Mucosa of descending colon (tissue), 3 donors: ENCODE measurements around the gene KCNJ6. TPM values are rescaled to one million over a fixed set of nuclear protein-coding genes. Genes with fewer than 3 reads are reported as not detected.

ENCODE experiments used
- ATAC-seq: fragments of 200-7000 bp; cut with Tn5 transposase; one replicate; pipeline ENCODE4 v1.9.1; 2020; ENCODE audit warnings: mild to moderate bottlenecking, moderate library complexity
- DNase-seq, 3 donors: peaks; one replicate each; pipeline ENCODE4 v3.0.0-alpha.2; 2020
- H3K36me3 ChIP-seq: fragments of 200-600 bp; one replicate; pipeline ENCODE4 v1.8.0; 2021; ENCODE audit warnings: low read depth, mild to moderate bottlenecking
- H3K4me1 ChIP-seq: fragments of 200-600 bp; one replicate; pipeline ENCODE4 v1.8.0; 2021; ENCODE audit warnings: low read depth, mild to moderate bottlenecking
- H3K4me3 ChIP-seq: fragments of 200-600 bp; one replicate; pipeline ENCODE4 v1.8.0; 2021; ENCODE audit warnings: mild to moderate bottlenecking
- H3K9me3 ChIP-seq: fragments of 200-600 bp; one replicate; pipeline ENCODE4 v1.8.0; 2021; ENCODE audit warnings: mild to moderate bottlenecking
- intact Hi-C, 2 donors: fragments of 100-400 bp; cut with DNase I in 1 of 2; cut with micrococcal nuclease in 1 of 2; formaldehyde crosslinking; loops; one replicate each; pipeline versions ENCODE4 v1.11.0 to v1.11.1; 2022; cut with DNase I, micrococcal nuclease
- total RNA-seq, 3 donors: library from RNA; stranded (reverse); fragmentation: NEBNext Ultra II Directional in 2 of 3; extraction: Animal tissue kit (Norgen Biotek cat#: 25700) in 2 of 3; gene quantifications; one replicate each; pipeline versions ENCODE4 v1.2.1 to v1.2.4, GENCODE V29; 2021 to 2023
- TF ChIP-seq, protein P1 (sequence below): fragments of 200-600 bp; IDR thresholded peaks from one replicate; pipeline ENCODE4 v1.8.0; 2022; ENCODE audit warnings: antibody characterized with exemption, mild to moderate bottlenecking
- donor health status: DM: no; HTN: no; CAD: no; lungs with moderate emphysema.
- donor health status: DM: no; HTN: no; CAD: no.
- donor health status: DM: no; HTN: yes; CAD: no.

Gene KCNJ6
- total RNA-seq, 3 donors from 2014 or later = 0.09 to 0.19 (median 0.14) TPM

DNA sequence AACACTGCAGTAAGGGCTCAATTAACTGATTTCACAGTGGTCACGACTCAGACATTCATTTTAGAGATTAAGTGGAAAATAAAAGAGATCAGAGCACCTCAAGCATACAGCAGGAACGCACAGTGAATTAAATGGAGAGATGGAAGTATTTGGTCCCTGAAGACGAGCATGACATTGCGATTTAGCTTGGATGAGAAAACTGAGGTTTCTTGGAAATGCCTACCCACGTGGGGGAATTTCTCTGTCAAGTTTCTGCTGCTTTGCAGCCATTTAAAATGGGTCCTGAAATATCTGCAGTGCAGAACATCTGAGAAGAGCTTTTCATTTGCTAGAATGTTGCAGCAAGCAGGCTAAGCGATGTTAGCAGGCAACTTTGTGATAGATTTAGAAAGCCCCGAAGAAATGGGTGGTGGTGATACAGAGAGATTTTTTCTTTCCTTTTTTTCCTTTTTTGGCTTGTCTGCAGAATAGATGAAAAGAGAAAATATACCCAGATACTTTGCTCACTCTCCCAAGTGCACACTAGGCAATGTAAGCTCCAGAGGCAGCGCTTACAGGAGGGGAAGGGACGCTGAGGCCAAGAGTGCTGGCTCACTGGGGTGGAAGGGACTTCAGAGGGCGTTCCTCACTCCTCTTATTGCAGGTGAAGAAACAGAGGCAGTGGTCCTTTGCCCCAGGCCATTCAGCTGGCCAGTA is 258.0 kb downstream of the KCNJ6 start:
- no peaks in the 10 kb centered on the region for H3K4me1 ChIP-seq
- no peaks in the 10 kb centered on the region for H3K36me3 ChIP-seq
- no peaks in the 10 kb centered on the region for H3K9me3 ChIP-seq
- ATAC-seq = no peak
- DNase-seq = no peak
- TF ChIP-seq, protein P1, sequence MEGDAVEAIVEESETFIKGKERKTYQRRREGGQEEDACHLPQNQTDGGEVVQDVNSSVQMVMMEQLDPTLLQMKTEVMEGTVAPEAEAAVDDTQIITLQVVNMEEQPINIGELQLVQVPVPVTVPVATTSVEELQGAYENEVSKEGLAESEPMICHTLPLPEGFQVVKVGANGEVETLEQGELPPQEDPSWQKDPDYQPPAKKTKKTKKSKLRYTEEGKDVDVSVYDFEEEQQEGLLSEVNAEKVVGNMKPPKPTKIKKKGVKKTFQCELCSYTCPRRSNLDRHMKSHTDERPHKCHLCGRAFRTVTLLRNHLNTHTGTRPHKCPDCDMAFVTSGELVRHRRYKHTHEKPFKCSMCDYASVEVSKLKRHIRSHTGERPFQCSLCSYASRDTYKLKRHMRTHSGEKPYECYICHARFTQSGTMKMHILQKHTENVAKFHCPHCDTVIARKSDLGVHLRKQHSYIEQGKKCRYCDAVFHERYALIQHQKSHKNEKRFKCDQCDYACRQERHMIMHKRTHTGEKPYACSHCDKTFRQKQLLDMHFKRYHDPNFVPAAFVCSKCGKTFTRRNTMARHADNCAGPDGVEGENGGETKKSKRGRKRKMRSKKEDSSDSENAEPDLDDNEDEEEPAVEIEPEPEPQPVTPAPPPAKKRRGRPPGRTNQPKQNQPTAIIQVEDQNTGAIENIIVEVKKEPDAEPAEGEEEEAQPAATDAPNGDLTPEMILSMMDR = no peak
- no peak overlapping the region for H3K4me3 ChIP-seq
- intact Hi-C loops = no loop called here

DNA sequence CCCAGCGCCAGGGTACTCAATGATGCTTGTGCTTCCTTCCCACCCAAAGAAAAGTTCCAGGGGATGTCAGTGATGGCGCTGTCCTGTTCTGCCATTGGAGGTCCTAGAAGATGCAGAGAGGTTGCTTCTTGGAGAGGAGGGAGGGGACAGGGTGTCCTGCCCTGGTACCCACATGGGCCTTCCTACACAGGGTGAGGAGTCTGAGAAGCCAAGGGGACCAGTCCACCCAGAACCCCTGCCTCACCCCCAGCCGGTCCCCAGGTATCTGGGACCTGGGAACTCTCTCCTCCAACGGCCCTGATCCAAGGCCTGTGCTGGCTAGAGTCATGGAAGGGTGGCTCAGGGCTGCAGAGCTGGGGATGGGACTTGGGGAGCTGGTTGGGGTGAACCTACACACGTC is 259.4 kb downstream of the KCNJ6 start:
- no peaks in the 10 kb centered on the region for H3K36me3 ChIP-seq
- TF ChIP-seq, protein P1 = no peak
- no peaks in the 10 kb centered on the region for H3K9me3 ChIP-seq
- no peaks in the 10 kb centered on the region for H3K4me1 ChIP-seq
- DNase-seq (no peak), ATAC-seq (no peak)
- intact Hi-C loops = no loop called here
- no peak overlapping the region for H3K4me3 ChIP-seq

DNA sequence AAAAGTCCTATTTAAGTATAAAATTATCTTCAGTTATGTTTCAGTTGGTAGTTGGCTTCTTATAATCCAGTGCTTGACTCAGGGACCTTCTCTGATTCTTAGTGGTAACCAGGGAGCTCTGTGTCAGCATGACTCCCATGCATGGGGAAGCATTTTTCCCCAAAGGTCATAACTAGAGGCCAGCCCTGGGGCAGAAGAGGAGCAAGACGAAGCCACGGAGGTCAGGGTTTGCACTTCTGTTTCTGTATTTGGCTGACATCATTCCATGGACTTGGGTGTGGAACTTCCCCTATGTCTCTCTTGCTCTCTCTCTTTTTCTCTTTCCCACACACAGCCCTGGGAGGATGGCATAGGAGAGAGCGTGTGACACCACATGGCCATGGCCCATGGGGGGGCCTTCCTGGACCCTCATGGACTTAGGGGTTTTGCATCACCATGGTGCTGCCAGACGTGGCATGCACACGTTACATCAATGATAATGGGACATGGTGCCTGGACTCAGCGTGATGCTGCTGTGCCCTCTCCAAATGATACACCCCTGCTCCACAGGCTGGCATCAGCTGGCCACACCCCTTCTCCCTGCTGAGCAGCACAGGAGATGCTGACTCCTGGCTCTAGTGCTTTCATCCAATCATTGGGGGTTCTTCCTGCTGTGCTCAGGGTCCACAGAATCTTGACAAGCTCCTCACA is 260.5 kb downstream of the KCNJ6 start:
- Histone ChIP-seq H3K36me3 (no peaks in the 10 kb centered on the region), H3K4me1 (no peaks in the 10 kb centered on the region), H3K4me3 (no peak overlapping the region), H3K9me3 (no peaks in the 10 kb centered on the region)
- intact Hi-C loops = no loop called here
- DNase-seq = no peak
- no peak for ATAC-seq
- TF ChIP-seq, protein P1 = no peak

DNA sequence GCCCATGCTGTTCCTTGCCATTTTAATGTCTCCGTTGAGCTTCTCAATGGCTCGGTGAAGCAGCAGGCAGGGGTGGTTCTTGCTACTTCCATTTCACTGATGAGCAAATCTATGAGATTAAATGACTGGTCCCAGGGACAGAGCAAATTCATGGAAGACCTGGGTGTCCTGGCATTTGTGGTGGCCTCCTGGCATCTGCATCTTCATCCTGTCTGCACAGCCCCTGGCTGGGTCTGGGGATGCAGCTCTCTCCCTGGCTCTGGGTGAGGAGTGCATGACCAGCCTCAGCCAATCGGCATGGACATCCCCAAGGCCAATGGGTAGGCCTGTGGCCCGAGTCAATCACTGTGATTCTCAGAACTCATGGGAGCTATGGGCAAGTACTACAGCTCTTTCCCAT is 261.7 kb downstream of the KCNJ6 start:
- intact Hi-C loops = no loop called here
- no peak overlapping the region for H3K4me3 ChIP-seq
- TF ChIP-seq, protein P1 = no peak
- no peaks in the 10 kb centered on the region for H3K9me3 ChIP-seq
- no peaks in the 10 kb centered on the region for H3K4me1 ChIP-seq
- DNase-seq = no peak
- no peak for ATAC-seq
- H3K36me3 ChIP-seq = no peaks in the 10 kb centered on the region

DNA sequence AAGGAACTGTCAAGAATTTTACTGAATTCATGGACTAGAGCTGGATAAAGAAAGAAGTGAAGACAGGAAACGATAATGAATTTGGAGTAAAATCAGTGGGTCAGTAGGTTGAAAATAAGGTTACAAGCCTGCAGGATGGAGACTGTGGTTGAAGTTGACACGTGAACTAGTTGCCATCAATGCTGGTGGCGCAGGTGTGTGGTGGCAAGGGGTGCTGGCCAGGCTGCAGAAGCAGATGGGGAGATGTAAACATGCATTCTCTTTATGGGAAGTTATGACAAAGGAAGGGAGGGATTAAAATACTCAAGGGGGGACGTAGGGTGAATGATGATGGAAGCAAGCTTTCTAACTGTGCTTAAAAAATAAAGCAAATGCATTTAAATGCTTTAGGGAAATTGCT is 263.1 kb downstream of the KCNJ6 start:
- H3K9me3 ChIP-seq = no peaks in the 10 kb centered on the region
- TF ChIP-seq, protein P1 = no peak
- DNase-seq (no peak), ATAC-seq (no peak)
- intact Hi-C loops = no loop called here
- no peaks in the 10 kb centered on the region for H3K36me3 ChIP-seq
- H3K4me1 ChIP-seq = no peaks in the 10 kb centered on the region
- no peak overlapping the region for H3K4me3 ChIP-seq
